MM.1S (cell line): ENCODE measurements around the gene SLC13A5.

Experiments
- EZH2 ChIP-seq: fragments of 300-600 bp; sonication (generic); optimal IDR thresholded peaks from 2 replicates; pipeline ENCODE3; 2017; ENCODE audit warnings: low read depth, mild to moderate bottlenecking, antibody characterized with exemption, low read length, mixed read lengths
- EZH2phosphoT487 ChIP-seq: fragments of 300-600 bp; sonication (generic); IDR thresholded peaks from 2 replicates; pipeline ENCODE4 v1.6.1; 2018; ENCODE audit warnings: antibody characterized with exemption, low read length
- TF ChIP-seq, protein P1 (sequence below): fragments of 300-600 bp; sonication (generic); IDR thresholded peaks from 2 replicates; pipeline ENCODE4 v1.5.1; 2016; ENCODE audit warnings: antibody characterized with exemption, low read length, mixed read lengths

DNA sequence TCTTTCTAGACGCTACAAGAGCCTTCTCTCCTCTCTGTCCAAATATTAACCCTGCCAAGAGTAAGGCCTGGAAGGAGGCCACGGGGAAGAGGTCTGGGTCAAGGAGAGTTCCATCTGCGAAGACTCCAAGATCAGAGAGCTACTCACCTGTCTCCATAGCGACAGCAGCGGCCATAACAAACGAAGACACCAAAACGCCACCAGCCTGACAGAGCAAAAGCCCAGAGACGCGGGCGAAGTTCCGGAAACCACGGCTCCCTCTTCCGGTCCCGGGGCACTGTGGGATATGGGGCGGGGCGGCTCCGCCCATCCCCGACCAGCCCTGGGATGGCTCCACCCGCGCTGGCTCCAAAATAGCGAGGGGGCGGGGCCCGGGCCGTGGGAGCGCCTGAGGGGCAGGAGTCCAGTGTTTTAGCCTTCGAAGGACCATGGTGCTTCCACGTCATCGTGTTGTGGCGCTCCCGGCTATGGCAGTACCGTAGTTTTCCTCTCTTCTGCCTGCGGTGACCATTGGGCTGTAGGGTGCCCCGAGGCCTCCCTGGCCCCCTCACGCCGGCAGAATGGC, 61.7 kb downstream of the SLC13A5 start, which contains the start of the genes C17orf100 and MED31:
- TF ChIP-seq, protein P1, sequence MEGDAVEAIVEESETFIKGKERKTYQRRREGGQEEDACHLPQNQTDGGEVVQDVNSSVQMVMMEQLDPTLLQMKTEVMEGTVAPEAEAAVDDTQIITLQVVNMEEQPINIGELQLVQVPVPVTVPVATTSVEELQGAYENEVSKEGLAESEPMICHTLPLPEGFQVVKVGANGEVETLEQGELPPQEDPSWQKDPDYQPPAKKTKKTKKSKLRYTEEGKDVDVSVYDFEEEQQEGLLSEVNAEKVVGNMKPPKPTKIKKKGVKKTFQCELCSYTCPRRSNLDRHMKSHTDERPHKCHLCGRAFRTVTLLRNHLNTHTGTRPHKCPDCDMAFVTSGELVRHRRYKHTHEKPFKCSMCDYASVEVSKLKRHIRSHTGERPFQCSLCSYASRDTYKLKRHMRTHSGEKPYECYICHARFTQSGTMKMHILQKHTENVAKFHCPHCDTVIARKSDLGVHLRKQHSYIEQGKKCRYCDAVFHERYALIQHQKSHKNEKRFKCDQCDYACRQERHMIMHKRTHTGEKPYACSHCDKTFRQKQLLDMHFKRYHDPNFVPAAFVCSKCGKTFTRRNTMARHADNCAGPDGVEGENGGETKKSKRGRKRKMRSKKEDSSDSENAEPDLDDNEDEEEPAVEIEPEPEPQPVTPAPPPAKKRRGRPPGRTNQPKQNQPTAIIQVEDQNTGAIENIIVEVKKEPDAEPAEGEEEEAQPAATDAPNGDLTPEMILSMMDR, result no peak
- no peak for TF ChIP-seq EZH2
- no peak for TF ChIP-seq EZH2phosphoT487
